Mucosa of rectum (tissue), 2 donors: Measurements from ENCODE around the gene PDZD2.
A peak's percentile ranks its signal among the peaks of the same experiment; 100 is the strongest.

Experiments
- H3K27ac ChIP-seq, 2 donors: one replicate each; pipeline ENCODE4 v1.7.0; 2013; ENCODE audit warnings: inconsistent platforms in 2 of 2, low read depth in 2 of 2, low read length in 2 of 2
- H3K27me3 ChIP-seq, 2 donors: one replicate each; pipeline ENCODE4 v1.7.0; 2013; ENCODE audit warnings: low read length in 2 of 2; ENCODE audit not compliant: control insufficient read depth in 2 of 2, insufficient read depth in 2 of 2
- H3K36me3 ChIP-seq, 2 donors: one replicate each; pipeline ENCODE4 v1.7.0; 2013; ENCODE audit warnings: low read length in 2 of 2; ENCODE audit not compliant: control insufficient read depth in 2 of 2, insufficient read depth in 2 of 2
- H3K4me1 ChIP-seq, 2 donors: one replicate each; pipeline ENCODE4 v1.7.0; 2013; ENCODE audit warnings: low read length in 2 of 2, mild to moderate bottlenecking in 1 of 2; ENCODE audit not compliant: control insufficient read depth in 2 of 2, insufficient read depth in 2 of 2
- H3K4me3 ChIP-seq, 2 donors: one replicate each; pipeline ENCODE4 v1.7.0; 2013; ENCODE audit warnings: low read length in 2 of 2
- H3K9ac ChIP-seq, 2 donors: one replicate each; pipeline ENCODE4 v1.7.0; 2013; ENCODE audit warnings: low read length in 2 of 2, low read depth in 1 of 2, mild to moderate bottlenecking in 1 of 2
- H3K9me3 ChIP-seq, 2 donors: one replicate each; pipeline ENCODE4 v1.7.0; 2013; ENCODE audit warnings: low read length in 2 of 2; ENCODE audit not compliant: control insufficient read depth in 2 of 2
- donor health status: healthy.
- donor health status: Normal muscosa, but diverticular disease.

Gene PDZD2

GRCh38 chr5:31853398-31854135, 214.6 kb downstream of the PDZD2 start:
- Histone ChIP-seq H3K27ac (no peak overlapping the region), H3K4me3 (no peak overlapping the region), H3K27me3 (peaks cover 13 to 20% of the 10 kb centered on the region in 2 donors), H3K36me3 (no peaks in the 10 kb centered on the region), H3K4me1 (no peaks in the 10 kb centered on the region), H3K9ac (no peak overlapping the region), H3K9me3 (no peaks in the 10 kb centered on the region)

- Histone ChIP-seq H3K9me3 (peaks cover 0 to 3% of the 10 kb centered on the region in 2 donors), H3K9ac (peak overlapping the region in 1 of 2 donors; percentile 24), H3K4me1 (no peaks in the 10 kb centered on the region), H3K4me3 (peak overlapping the region; percentile 12 to 58), H3K27ac (peak overlapping the region in 1 of 2 donors; percentile 20), H3K27me3 (peaks cover 13 to 20% of the 10 kb centered on the region in 2 donors), H3K36me3 (no peaks in the 10 kb centered on the region)
Observed at GRCh38 chr5:31854181-31855133, 215.5 kb downstream of the PDZD2 start.

GRCh38 chr5:31855134-31856040, 216.5 kb downstream of the PDZD2 start:
- Histone ChIP-seq H3K9me3 (peaks cover 0 to 5% of the 10 kb centered on the region in 2 donors), H3K27ac (peak overlapping the region in 1 of 2 donors; percentile 20), H3K36me3 (no peaks in the 10 kb centered on the region), H3K9ac (peak overlapping the region in 1 of 2 donors; percentile 24), H3K4me3 (peak overlapping the region; percentile 12 to 58), H3K4me1 (no peaks in the 10 kb centered on the region), H3K27me3 (peaks cover 13 to 20% of the 10 kb centered on the region in 2 donors)

- Histone ChIP-seq H3K27me3 (peaks cover 9 to 14% of the 10 kb centered on the region in 2 donors), H3K9me3 (peaks cover 0 to 5% of the 10 kb centered on the region in 2 donors), H3K4me1 (no peaks in the 10 kb centered on the region), H3K36me3 (no peaks in the 10 kb centered on the region), H3K27ac (no peak overlapping the region), H3K4me3 (no peak overlapping the region), H3K9ac (no peak overlapping the region)
Observed at GRCh38 chr5:31859096-31859495, 220.2 kb downstream of the PDZD2 start.

- no peak overlapping the region for H3K4me3 ChIP-seq
- H3K36me3 ChIP-seq: no peaks in the 10 kb centered on the region
- no peak overlapping the region for H3K9ac ChIP-seq
- peaks cover 0 to 5% of the 10 kb centered on the region in 2 donors for H3K9me3 ChIP-seq
- peaks cover 2 to 5% of the 10 kb centered on the region in 2 donors for H3K27me3 ChIP-seq
- H3K27ac ChIP-seq: no peak overlapping the region
- H3K4me1 ChIP-seq: no peaks in the 10 kb centered on the region
Observed at GRCh38 chr5:31860278-31860677, 221.3 kb downstream of the PDZD2 start.

- no peak overlapping the region for H3K4me3 ChIP-seq
- H3K27ac ChIP-seq: no peak overlapping the region
- H3K27me3 ChIP-seq: peaks cover 0 to 2% of the 10 kb centered on the region in 2 donors
- H3K9me3 ChIP-seq: peaks cover 0 to 5% of the 10 kb centered on the region in 2 donors
- H3K9ac ChIP-seq: no peak overlapping the region
- no peaks in the 10 kb centered on the region for H3K36me3 ChIP-seq
- no peaks in the 10 kb centered on the region for H3K4me1 ChIP-seq
Observed at GRCh38 chr5:31860726-31861433, 221.9 kb downstream of the PDZD2 start.

GRCh38 chr5:31861601-31862000, 222.7 kb downstream of the PDZD2 start:
- Histone ChIP-seq H3K4me3 (no peak overlapping the region), H3K9ac (no peak overlapping the region), H3K4me1 (no peaks in the 10 kb centered on the region), H3K36me3 (no peaks in the 10 kb centered on the region), H3K9me3 (peaks cover 0 to 5% of the 10 kb centered on the region in 2 donors), H3K27ac (no peak overlapping the region), H3K27me3 (no peaks in the 10 kb centered on the region)

GRCh38 chr5:31863991-31864411, 225.1 kb downstream of the PDZD2 start:
- Histone ChIP-seq H3K27ac (no peak overlapping the region), H3K9ac (no peak overlapping the region), H3K4me1 (no peaks in the 10 kb centered on the region), H3K36me3 (no peaks in the 10 kb centered on the region), H3K27me3 (no peaks in the 10 kb centered on the region), H3K9me3 (peaks cover 0 to 5% of the 10 kb centered on the region in 2 donors), H3K4me3 (no peak overlapping the region)

- Histone ChIP-seq H3K9ac (no peak overlapping the region), H3K4me1 (no peaks in the 10 kb centered on the region), H3K27ac (no peak overlapping the region)
Observed at GRCh38 chr5:31866166-31866565, 227.2 kb downstream of the PDZD2 start.

More at GRCh38 chr5:31866166-31866565, 227.2 kb downstream of the PDZD2 start:
- Histone ChIP-seq H3K36me3 (no peaks in the 10 kb centered on the region), H3K9me3 (no peaks in the 10 kb centered on the region), H3K27me3 (no peaks in the 10 kb centered on the region), H3K4me3 (no peak overlapping the region)
